IMR-90 (cell line): ENCODE measurements around the gene ACSL3. TPM values are rescaled to one million over a fixed set of nuclear protein-coding genes. Genes with fewer than 3 reads are reported as not detected.

ENCODE experiments used
- ATAC-seq: fragments of 200-7000 bp; cut with Tn5 transposase; 2 replicates; pipeline ENCODE4 v1.9.1; 2020; ENCODE audit warnings: low read depth, mild to moderate bottlenecking, moderate library complexity
- BruUV-seq: library from RNA; stranded (reverse); fragments of 400-500 nt; replicated peaks from 2 replicates; lab custom pipeline; 2021; lab: Mats Ljungman, UMichigan
- CTCF ChIA-PET: fragments of 300-600 bp; formaldehyde crosslinking; extraction: SDS; loops from one replicate; lab custom pipeline; 2021; ENCODE audit warnings: antibody characterized with exemption; lab: Yijun Ruan, JAX
- POLR2A ChIA-PET: fragments of 300-600 bp; sonication (Branson Sonifier 250); formaldehyde crosslinking; loops from one replicate; lab custom pipeline; 2022; ENCODE audit warnings: antibody characterized with exemption; ENCODE audit not compliant: unreplicated experiment; lab: Charles Lee
- DNase-seq: peaks from one replicate; pipeline ENCODE4 v3.0.0; 2013
- H2AFZ ChIP-seq: replicated peaks from 2 replicates; pipeline ENCODE3; 2013; ENCODE audit warnings: low read length, mild to moderate bottlenecking; ENCODE audit not compliant: poor library complexity
- H2AK5ac ChIP-seq: 2 replicates; pipeline ENCODE4 v1.6.1; 2013; ENCODE audit warnings: low read depth, low read length, inconsistent platforms
- H2AK9ac ChIP-seq: replicated peaks from 2 replicates; pipeline ENCODE3; 2013; ENCODE audit warnings: mild to moderate bottlenecking, low read depth, low read length, moderate library complexity; ENCODE audit not compliant: poor library complexity
- H2BK120ac ChIP-seq: 2 replicates; pipeline ENCODE4 v1.6.1; 2013; ENCODE audit warnings: low read depth, low read length, inconsistent platforms
- H2BK15ac ChIP-seq: 3 replicates; pipeline ENCODE4 v1.6.1; 2013; ENCODE audit warnings: low read depth, low read length, inconsistent platforms
- H2BK20ac ChIP-seq: 2 replicates; pipeline ENCODE4 v1.6.1; 2013; ENCODE audit warnings: low read depth, mild to moderate bottlenecking, inconsistent platforms, low read length, moderate library complexity
- H2BK5ac ChIP-seq: 2 replicates; pipeline ENCODE4 v1.6.1; 2013; ENCODE audit warnings: mild to moderate bottlenecking, low read depth, low read length, inconsistent platforms; ENCODE audit not compliant: poor library complexity, severe bottlenecking
- H3K14ac ChIP-seq: replicated peaks from 2 replicates; pipeline ENCODE4 v1.6.1; 2013; ENCODE audit warnings: low read depth, low read length, inconsistent platforms
- H3K18ac ChIP-seq: 2 replicates; pipeline ENCODE4 v1.6.1; 2013; ENCODE audit warnings: low read depth, low read length, control low read depth
- H3K23ac ChIP-seq: 2 replicates; pipeline ENCODE4 v1.6.1; 2013; ENCODE audit warnings: low read depth, low read length, inconsistent platforms
- H3K27ac ChIP-seq: 2 replicates; pipeline ENCODE4 v1.5.1; 2013; ENCODE audit warnings: mild to moderate bottlenecking, control low read depth, low read length; ENCODE audit not compliant: insufficient read depth
- H3K27me3 ChIP-seq: 2 replicates; pipeline ENCODE4 v1.6.1; 2013; ENCODE audit warnings: low read length; ENCODE audit not compliant: control insufficient read depth, insufficient read depth
- H3K36me3 ChIP-seq: 2 replicates; pipeline ENCODE4 v1.6.1; 2013; ENCODE audit warnings: low read length, mixed read lengths; ENCODE audit not compliant: control insufficient read depth, insufficient read depth
- H3K4ac ChIP-seq: 2 replicates; pipeline ENCODE4 v1.6.1; 2013; ENCODE audit warnings: low read depth, low read length, inconsistent platforms
- H3K4me1 ChIP-seq: 2 replicates; pipeline ENCODE4 v1.6.1; 2013; ENCODE audit warnings: low read length, mixed read lengths; ENCODE audit not compliant: control insufficient read depth, insufficient read depth
- H3K4me2 ChIP-seq: 2 replicates; pipeline ENCODE4 v1.6.1; 2013; ENCODE audit warnings: low read depth, mild to moderate bottlenecking, control low read depth, low read length, moderate library complexity
- H3K4me3 ChIP-seq: 2 replicates; pipeline ENCODE4 v1.5.1; 2013; ENCODE audit warnings: low read depth, mild to moderate bottlenecking, control low read depth, low read length, moderate library complexity; ENCODE audit not compliant: insufficient read depth
- H3K56ac ChIP-seq: 2 replicates; pipeline ENCODE4 v1.6.1; 2013; ENCODE audit warnings: low read length, inconsistent platforms; ENCODE audit not compliant: insufficient read depth; ENCODE audit errors: extremely low read depth
- H3K79me1 ChIP-seq, 2 experiments: 2 replicates each; pipeline ENCODE4 v1.6.1; 2013; ENCODE audit warnings: low read length in 2 of 2, inconsistent platforms in 1 of 2, low read depth in 1 of 2
- H3K9ac ChIP-seq: 2 replicates; pipeline ENCODE4 v1.6.1; 2013; ENCODE audit warnings: low read depth, low read length, control low read depth
- H3K9me1 ChIP-seq: 2 replicates; pipeline ENCODE4 v1.6.1; 2013; ENCODE audit warnings: low read length, inconsistent platforms; ENCODE audit not compliant: insufficient read depth
- H3K9me3 ChIP-seq: 2 replicates; pipeline ENCODE4 v1.6.1; 2013; ENCODE audit warnings: low read length; ENCODE audit not compliant: control insufficient read depth, insufficient read depth
- H4K20me1 ChIP-seq: 2 replicates; pipeline ENCODE4 v1.6.1; 2013; ENCODE audit warnings: low read length, inconsistent platforms; ENCODE audit not compliant: insufficient read depth
- H4K5ac ChIP-seq: 2 replicates; pipeline ENCODE4 v1.6.1; 2013; ENCODE audit warnings: mild to moderate bottlenecking, low read depth, low read length, control low read depth
- H4K8ac ChIP-seq, 2 experiments: 2 replicates each; pipeline ENCODE4 v1.6.1; 2013; ENCODE audit warnings: low read depth in 2 of 2, low read length in 2 of 2, control low read depth in 1 of 2, inconsistent platforms in 1 of 2
- H4K91ac ChIP-seq: 2 replicates; pipeline ENCODE4 v1.6.1; 2013; ENCODE audit warnings: low read depth, low read length, inconsistent platforms; ENCODE audit not compliant: insufficient read depth
- BHLHE40 ChIP-seq: fragments of 150-350 bp; IDR thresholded peaks from 2 replicates; pipeline ENCODE4 v1.6.1; 2016; ENCODE audit warnings: mild to moderate bottlenecking, low read depth, low read length
- CEBPB ChIP-seq: IDR thresholded peaks from 2 replicates; pipeline ENCODE4 v1.6.1; 2012; ENCODE audit warnings: low read depth, low read length, improper control_type of control experiment
- CTCF ChIP-seq: conservative IDR thresholded peaks from 2 replicates; pipeline ENCODE4 v1.5.1; 2012; ENCODE audit warnings: mild to moderate bottlenecking, low read depth, low read length, improper control_type of control experiment
- ELK1 ChIP-seq: fragments of 150-350 bp; IDR thresholded peaks from 2 replicates; pipeline ENCODE4 v1.6.1; 2016; ENCODE audit warnings: low read depth, mild to moderate bottlenecking, low read length, moderate library complexity, borderline replicate concordance
- FOS ChIP-seq: fragments of 150-350 bp; IDR thresholded peaks from 2 replicates; pipeline ENCODE4 v1.6.1; 2016; ENCODE audit warnings: low read depth, low read length
- MAFK ChIP-seq: IDR thresholded peaks from 2 replicates; pipeline ENCODE4 v1.6.1; 2012; ENCODE audit warnings: low read depth, low read length, improper control_type of control experiment
- MAZ ChIP-seq: IDR thresholded peaks from 2 replicates; pipeline ENCODE4 v1.6.1; 2012; ENCODE audit warnings: low read depth, mild to moderate bottlenecking, low read length, improper control_type of control experiment, moderate library complexity, borderline replicate concordance
- NFE2L2 ChIP-seq: fragments of 150-350 bp; IDR thresholded peaks from 2 replicates; pipeline ENCODE4 v1.6.1; 2016; ENCODE audit warnings: low read depth, mild to moderate bottlenecking, low read length
- POLR2A ChIP-seq: IDR thresholded peaks from 2 replicates; pipeline ENCODE4 v1.6.1; 2012; ENCODE audit warnings: mild to moderate bottlenecking, low read depth, low read length
- RAD21 ChIP-seq: IDR thresholded peaks from 2 replicates; pipeline ENCODE4 v1.6.1; 2012; ENCODE audit warnings: low read length, improper control_type of control experiment
- RFX5 ChIP-seq: IDR thresholded peaks from 2 replicates; pipeline ENCODE4 v1.8.0; 2012; ENCODE audit warnings: low read depth, mild to moderate bottlenecking, low read length, moderate library complexity
- SMC3 ChIP-seq: fragments of 150-350 bp; IDR thresholded peaks from 2 replicates; pipeline ENCODE4 v1.6.1; 2016; ENCODE audit warnings: low read depth, mild to moderate bottlenecking, antibody characterized with exemption, low read length, moderate library complexity
- USF2 ChIP-seq: fragments of 150-350 bp; IDR thresholded peaks from 2 replicates; pipeline ENCODE4 v1.6.1; 2017; ENCODE audit warnings: mild to moderate bottlenecking, antibody characterized with exemption, low read length, low read depth
- whole genome bisulfite sequencing, 2 experiments: methylation state at CpG; one replicate each; pipeline versions ENCODE4 v1.1.5 to v1.1.7; 2013; ENCODE audit warnings: missing lambda C conversion rate in 2 of 2; ENCODE audit not compliant: insufficient read length in 1 of 2; ENCODE audit errors: extremely low coverage in 2 of 2; 5-methylcytosine and 5-hydroxymethylcytosine counted together
- dilution Hi-C: fragments of 300-500 bp; cut with HindIII; formaldehyde crosslinking; loops from one replicate; pipeline ENCODE4 v1.14.3; 2018; ENCODE audit warnings: low sequenced_read_pairs; ENCODE audit not compliant: unreplicated experiment
- in situ Hi-C: fragments of 300-500 bp; cut with MboI; formaldehyde crosslinking; loops from 3 replicates; pipeline ENCODE4 v1.14.3; 2019; ENCODE audit warnings: low sequenced_read_pairs, inconsistent platforms, mixed read lengths
- intact Hi-C: fragments of 100-400 bp; cut with micrococcal nuclease; formaldehyde crosslinking; loops from 2 replicates; pipeline ENCODE4 v1.10.0; 2022
- polyA plus RNA-seq, 3 experiments: library from polyadenylated mRNA; depleted of rRNA; stranded (reverse); fragments of >200 nt; gene quantifications; 2 replicates each; pipeline ENCODE4 v1.2.3, GENCODE V29; 2012; ENCODE audit warnings: low replicate concordance in 1 of 3
- total RNA-seq: library from RNA; depleted of rRNA; stranded (reverse); fragments of >200 nt; gene quantifications from 2 replicates; pipeline ENCODE4 v1.2.3, GENCODE V29; 2012

Gene ACSL3
- total and polyA plus RNA-seq, 2 of the 4 experiments (the other 2 are of a cell fraction) = 31.0 to 84.2 TPM

- CTCF ChIA-PET = no interaction called here
Observed at GRCh38 chr2:222976521-222977061, 115.8 kb downstream of the ACSL3 start.

More at GRCh38 chr2:222976521-222977061, 115.8 kb downstream of the ACSL3 start:
- H3K56ac ChIP-seq = no peak overlapping the region
- H2BK5ac ChIP-seq = no peak overlapping the region
- no peak overlapping the region for H2AK9ac ChIP-seq
- H3K18ac ChIP-seq = no peak overlapping the region
- H3K4me3 ChIP-seq = no peak overlapping the region
- H3K4ac ChIP-seq = no peak overlapping the region
- no CpG with 5 or more reads among the region's 3 CpGs for WGBS, 2 experiments
- no peaks in the 10 kb centered on the region for H3K9me3 ChIP-seq
- no peak overlapping the region for H2AK5ac ChIP-seq
- intact Hi-C loops (no loop called here), in situ Hi-C loops (loop anchor here (10.0 kb wide), 2 partner anchors 628 to 818 kb away; partner anchors contain the start of gene SCG2), dilution Hi-C loops (no loop called here)
- H2BK120ac ChIP-seq = no peak overlapping the region
- H3K36me3 ChIP-seq = no peaks in the 10 kb centered on the region
- POLR2A ChIA-PET = no interaction called here
- H2BK15ac ChIP-seq = no peak overlapping the region
- H3K4me2 ChIP-seq = no peak overlapping the region
- no peak overlapping the region for H3K9ac ChIP-seq
- H4K20me1 ChIP-seq = no peaks in the 10 kb centered on the region
- TF ChIP-seq RFX5 (no peak), ELK1 (no peak), POLR2A (no peak), CEBPB (no peak), SMC3 (no peak), FOS (no peak), USF2 (no peak), CTCF (no peak), RAD21 (no peak), MAZ (no peak), NFE2L2 (no peak), MAFK (no peak), BHLHE40 (no peak)
- H3K27me3 ChIP-seq = no peaks in the 10 kb centered on the region
- ATAC-seq (no peak), DNase-seq (no peak)
- H4K8ac ChIP-seq = no peak overlapping the region
- no peak overlapping the region for H4K91ac ChIP-seq
- H2AFZ ChIP-seq = no peak overlapping the region
- H3K79me1 ChIP-seq = no peaks in the 10 kb centered on the region
- no peaks in the 10 kb centered on the region for H3K9me1 ChIP-seq
- H3K4me1 ChIP-seq = peaks cover 3% of the 10 kb centered on the region; the same call in 1 of the 2 replicates
- H3K27ac ChIP-seq = no peak overlapping the region
- no TSS peak for BruUV-seq
- H3K23ac ChIP-seq = no peak overlapping the region
- H2BK20ac ChIP-seq = no peak overlapping the region
- H4K5ac ChIP-seq = no peak overlapping the region
- H3K14ac ChIP-seq = no peak overlapping the region
